GM19468 (cell line): ENCODE results near the gene TRMT61A.
"Not testable (repeated sequence)": the region's sequence is repeated elsewhere in the genome, so short reads cannot be mapped to it uniquely, and the experiment has no call there.

ENCODE experiments used
- ATAC-seq: cut with Tn5 transposase; IDR thresholded peaks from one replicate; pipeline ENCODE4 v1.9.1; 2021; ENCODE audit warnings: mild to moderate bottlenecking, moderate library complexity, moderate number of reproducible peaks; ENCODE audit not compliant: unreplicated experiment; ENCODE audit errors: extremely low read depth

The TRMT61A gene

DNA sequence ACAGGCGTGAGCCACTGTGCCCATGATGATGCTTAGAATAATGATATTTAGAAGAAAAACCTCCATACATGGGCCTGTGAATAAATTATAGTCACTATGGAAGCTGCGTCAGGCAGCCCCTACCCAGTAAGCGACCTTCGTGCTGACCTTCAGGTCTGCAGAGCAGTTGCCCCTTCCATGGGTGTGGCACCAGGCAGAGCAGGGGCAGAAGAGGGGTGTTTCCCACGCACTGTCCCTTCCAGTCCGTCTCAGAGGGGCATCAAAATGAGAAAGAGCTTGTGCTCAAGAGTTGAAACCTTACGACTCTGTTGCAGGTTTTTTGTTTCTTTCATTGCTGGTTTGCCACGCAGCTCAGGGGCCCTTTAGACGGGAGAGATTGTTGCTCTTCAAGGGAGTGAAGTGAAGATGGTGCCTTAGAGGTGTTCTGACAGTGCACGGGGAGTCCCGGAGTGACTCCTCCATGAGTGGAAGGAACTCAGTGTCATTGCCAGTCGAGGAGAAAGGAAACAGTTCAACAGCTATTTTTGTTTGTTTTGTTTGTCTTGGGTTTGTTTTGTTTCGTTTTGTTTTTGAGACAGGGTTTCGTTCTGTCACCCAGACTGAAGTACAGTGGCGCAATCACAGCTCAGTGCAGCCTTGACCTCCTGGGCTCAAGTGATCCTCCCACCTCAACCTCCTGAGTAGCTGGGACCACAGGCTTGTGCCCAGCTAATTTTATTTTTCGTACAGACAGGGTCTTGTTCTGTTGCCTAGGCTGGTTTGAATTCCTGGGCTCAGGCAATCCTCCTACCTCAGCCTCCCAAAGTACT lies 20.3 kb upstream of the TRMT61A start:
- ATAC-seq = no peak

DNA sequence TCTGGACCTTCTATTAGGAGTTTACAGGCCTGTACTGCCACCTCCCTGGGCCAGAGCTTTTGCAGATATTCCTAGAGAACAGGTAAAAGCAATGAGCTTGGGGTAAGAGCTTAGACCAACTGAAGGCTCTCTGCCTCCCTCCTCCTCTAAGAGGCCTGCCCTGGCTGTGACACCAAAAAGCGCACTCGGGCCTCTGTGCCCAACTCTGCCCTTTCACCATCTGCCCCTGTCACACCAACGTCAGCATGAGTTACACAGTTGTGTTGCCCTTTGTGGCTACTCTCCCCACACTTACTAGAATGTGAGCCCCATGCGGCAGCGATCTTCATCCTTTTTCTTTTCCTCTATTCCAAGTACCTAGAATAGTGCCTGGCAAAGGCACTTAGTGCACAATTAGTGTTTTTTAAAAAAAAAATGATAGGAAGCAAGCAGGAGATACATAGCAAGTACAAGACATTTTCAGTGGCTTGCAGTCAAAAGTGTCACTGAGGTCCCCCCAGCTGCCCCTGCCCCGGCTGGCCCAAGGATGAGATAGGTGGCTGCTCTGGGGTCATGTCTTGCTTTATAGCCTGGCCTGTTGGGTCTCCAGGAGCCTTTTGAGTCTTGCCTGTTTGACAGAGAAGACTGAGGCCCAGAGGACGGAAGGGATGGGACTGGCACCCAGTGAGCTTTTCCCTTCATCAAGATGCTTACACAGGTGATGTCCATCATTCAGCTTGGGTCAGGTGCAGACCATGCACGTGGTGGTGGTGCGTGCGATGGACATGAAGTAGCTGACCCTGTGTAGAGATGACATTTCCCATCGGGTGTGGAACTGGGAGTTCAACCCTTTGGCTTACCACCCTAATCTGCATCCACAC lies 18.9 kb upstream of the TRMT61A start:
- ATAC-seq = no peak

DNA sequence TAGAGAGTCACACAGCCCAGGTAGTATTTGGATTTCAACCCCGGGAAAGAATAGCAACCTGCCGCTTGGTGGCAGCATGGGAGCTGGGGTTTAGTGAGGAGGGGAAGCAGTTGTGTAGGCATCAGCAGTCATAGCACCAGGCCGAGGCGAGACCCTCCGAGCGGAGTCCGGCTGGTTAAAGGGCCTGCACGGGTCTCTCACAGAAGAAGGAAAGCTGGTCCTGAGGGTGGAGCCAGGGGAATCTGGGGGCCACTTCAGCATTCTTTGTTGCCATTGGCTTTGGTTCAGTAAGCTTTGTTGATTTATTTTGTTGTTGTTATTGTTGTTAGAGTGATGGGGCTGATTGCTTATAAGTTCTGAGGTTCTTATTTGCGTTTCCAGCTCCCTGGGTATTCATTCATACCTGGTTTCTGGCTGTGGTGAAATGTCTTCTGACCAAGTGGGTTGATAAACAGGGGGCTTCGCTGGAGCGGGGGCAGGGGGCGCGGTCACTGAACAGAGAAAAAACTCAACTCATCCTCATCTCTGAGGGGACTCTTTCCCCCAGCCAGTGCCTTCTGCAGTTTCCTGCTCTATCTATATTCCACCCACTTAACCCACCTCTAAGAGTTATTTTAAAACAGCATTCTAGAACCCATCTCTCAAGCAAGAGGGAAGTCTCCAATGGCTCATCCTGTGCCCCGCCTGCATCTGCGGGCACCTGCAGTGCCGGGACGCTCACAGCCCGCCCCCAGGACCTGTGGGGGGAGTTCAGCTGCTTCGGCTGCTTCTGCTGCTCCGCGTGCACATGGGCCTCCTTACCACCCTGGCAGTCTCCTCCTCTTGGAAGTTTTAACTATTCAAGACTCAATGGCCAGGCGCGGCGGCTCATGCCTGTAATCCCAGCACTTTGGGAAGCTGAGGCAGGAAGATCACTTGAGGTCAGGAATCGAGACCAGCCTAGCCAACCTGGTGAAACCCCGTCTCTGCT lies 18.0 kb upstream of the TRMT61A start:
- ATAC-seq = no peak

DNA sequence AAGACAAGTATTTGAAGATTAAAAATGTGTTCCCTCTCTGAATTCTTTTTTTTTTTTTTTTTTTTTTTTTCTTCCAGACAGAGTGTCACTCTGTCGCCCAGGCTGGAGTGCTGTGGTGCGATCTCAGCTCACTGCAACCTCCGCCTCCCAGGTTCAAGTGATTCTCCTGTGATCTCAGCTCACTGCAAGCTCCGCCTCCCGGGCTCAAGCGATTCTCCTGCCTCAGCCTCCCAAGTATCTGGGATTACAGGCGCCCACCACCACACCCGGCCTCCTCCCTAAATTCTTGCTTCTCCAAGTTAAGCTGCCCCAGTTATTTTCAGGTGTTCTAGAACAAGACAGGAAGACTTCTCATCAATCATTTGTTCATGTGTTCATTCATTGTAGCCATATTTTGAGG lies 16.8 kb upstream of the TRMT61A start:
- not testable (repeated sequence) for ATAC-seq

DNA sequence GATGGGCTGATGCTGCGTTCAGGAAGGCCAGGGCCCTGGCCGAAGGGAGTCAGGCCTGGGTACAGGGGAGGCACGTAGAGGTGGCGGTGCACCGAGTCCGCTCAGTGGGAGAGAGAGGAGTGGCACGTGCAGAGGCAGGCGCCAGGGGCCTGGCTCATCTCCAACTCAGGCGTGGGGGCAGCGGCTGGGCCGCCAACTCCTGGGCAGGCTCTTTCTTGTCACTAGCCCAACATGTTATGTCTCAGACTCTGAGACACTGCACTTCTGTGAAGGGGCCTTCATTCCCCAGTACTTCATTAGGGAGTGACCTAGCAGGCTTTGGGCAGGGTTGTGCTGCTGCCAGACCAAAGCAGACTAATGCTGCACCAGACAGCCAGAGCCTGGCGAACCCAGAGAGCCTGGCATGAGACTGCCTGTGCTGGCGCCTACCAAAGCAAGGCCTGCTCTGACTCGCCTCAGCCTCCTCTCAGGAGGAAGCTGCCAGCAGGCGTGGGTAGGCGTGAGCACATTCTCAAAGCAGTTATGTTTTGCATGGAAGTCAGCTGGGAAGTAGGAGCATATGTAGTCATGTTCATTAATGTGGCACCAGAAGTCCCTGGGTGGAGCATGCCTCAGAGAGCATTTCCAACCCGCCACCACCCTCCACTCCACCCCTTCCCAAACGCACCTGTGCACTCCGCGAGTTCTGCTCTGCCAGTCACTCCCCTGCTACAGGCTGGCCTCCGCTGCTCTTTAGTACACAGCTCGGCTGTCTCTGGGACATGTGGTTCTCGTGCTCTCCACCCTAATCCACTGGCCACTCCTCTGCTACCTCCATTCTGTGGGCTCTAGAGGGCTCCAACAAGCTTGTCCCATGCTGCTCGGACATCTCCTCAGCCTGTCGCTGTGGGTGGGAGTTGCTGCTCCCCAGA lies 16.0 kb upstream of the TRMT61A start:
- ATAC-seq = no peak

DNA sequence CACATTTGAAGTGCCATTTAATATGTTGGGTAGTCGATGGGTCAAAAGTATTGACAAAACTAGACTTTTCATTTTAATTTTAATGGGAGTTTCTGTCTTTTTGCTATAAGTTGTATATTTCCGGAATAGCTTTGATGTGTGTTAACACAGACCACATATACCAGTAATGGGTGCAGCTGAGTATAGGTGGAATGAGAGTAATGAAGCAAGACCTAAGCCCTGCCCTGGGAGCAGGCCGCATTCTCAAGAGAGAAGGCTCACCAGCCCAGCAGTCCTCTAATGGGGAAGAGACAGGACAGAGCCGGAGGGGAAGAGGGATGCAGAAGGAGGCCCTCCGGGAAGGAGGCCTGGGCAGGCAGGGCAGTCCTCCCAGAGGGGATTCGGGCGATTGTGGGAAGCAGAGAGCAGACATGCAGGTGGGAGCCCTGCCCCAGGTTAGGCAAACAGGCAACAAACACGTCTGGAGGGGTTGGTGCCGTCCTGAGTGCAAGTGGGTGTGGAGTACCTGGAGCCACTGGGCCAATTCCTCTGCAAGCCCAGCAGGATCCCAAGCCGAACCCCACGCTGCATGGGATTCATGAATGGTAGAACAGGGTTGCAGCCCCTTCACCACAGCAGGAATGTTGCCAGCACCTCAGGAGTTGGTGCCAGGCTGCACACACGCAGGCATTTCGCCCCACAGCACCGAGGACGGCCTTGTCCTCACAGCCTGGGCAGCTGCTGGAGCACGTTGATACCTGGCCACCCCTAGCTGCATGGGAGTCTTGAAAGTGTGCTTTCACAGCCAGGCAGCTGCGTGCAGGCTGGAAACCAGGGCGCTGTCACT lies 14.2 kb upstream of the TRMT61A start:
- ATAC-seq = no peak

DNA sequence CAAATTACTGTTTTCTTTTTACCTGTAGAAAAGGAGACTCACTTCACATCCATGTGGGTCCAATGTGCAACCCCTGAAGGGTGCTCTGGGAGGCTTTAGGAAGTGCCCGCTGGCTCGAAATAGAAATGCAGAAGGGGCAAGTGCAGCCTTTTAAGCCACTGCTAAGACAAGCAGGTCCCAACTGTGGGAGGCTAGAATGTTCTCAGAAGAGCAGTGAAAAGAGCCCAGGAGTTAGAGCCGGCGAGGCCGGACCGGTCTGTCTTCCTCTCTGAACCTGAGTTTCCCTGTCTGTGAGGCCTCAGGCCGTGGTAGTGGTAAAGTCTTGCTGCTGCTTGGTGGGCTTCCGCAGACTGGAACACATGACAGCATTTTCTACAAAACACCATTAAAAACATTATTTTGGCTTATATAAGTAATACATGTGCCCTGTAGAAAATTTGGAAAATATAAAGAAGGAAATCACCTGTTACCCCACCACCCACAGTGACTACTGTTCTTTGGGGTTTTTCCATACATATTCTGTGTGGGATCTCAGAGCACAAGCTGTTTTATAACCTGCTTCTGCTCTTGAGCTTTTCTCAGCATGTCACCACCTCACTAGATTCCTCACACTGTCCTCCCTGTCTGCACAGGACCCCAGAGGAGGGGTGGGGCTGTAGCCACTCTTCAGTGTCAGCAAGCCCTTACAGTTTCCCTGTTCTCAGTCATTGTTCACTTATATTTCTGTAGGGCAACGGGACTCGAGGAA lies 12.4 kb upstream of the TRMT61A start:
- ATAC-seq = no peak

DNA sequence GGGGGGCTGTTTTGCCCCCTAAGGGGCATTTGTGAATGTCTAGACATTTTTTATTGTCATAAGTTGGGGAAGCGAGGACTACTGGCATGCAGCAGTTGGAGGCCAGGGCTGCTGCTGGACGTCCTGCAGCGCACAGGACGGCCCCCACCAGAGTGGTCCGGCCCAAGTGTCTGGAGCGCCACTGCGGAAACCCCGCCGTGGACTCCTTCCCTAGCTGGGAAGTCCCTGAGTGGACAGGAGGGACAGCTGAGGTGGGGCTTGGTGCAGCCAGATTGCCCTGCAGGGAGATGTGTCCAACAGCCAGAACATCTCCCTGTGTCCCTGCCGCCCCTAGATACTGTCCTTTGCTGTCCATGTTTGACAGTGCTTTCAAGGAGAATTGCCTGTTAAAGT lies 11.8 kb upstream of the TRMT61A start:
- no peak for ATAC-seq

DNA sequence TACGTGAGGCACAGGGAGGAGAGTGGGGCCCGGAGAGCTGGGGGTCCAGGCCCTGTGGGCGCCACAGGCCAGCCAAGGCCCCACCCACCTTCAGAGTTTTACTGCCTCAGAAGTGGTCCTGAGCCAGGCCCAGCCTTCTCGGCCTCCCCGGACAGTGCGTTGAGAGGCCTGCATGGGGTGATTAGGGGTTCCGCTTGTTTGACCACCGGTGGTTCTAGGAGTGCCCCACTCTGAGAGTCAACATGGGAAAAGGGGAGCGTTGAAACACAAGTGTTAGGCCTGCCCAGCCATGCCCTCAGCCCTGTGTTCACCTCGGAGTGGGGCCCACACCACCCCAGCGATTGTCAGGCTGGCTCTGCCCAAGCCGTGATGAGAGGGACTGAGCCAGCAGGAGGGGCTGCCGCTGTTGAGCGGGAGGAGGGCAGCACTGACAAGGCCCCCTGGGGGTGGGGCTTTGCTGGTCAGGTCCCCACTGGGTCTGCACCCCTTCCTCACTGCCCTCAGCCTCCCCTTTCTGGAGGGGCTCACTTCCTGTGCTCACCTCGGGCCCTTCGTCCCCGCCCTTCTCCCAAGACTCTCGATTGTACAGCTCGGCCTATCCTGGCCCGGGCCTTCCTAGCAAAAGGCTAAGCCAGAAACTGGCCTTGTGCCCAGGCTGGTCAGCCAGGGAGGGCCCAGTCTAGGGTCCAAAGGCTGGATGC lies 11.1 kb upstream of the TRMT61A start:
- no peak for ATAC-seq

DNA sequence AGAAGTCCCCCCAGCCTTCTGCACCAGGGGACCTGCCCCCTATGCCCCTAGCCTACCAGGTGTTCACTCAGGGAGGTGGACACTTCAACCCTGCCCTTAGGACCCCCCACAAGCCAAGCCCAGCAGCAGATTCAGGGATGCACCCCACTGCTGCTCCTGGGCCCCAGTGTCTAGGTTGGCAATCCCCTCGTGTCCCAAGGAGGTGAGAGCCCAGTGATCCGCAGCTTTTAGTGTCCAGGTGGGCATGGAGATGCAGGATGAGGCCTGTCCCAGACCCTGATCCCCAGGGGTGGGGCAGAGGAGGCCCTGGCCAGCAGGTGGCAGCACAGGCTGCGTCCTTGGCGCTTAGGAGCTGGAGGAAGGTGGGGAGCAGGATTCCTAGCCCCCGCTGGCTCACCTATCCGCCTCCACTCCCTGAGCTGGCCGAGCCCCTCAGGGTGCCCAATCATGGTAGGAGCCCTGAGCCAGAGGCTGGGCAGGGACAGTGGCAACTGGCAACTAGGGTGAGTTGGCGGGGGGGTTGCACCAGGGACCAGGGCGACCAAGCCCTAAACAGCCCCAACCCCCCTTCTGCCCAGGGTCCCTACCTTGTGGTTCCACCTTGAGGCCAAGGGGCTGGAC lies 10.5 kb upstream of the TRMT61A start:
- ATAC-seq = no peak

DNA sequence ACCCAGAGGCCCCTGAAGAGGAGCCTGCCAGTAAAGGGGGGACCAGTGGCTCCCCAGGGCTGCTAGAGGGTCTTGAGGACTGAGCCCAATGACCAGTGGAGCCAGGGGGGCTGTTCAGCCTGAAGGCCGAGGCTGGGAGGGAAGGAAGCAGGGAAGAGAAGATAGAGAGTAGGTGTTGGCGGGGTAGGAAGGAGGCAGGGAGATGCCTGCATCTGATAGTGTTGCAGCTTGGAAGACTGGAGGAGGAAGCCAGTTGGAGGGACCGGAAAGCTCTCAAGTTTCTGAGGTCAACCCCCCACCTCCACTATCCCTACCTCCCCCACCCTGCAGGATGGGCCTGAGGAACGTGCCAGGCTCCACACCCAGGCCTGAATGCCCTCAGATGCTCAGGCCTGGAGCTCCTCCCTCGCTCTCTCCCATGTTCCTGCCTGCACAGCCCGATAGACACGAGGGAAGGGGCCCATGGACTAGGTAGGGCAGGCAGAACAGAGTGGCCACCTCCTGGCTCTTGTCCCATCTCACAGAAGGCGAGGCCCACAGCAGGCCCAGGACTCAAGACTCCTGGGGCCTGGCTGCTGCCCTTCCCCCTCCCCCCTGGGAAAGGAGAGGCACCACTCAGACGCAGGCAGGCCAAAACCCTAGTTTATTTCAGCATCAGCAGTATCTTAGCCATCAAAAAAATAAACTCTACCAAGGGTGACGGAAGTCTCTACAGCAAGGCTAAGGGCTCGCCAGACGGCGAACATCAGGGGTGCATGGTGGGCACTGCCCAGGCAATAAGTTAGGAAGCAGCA lies 9.8 kb upstream of the TRMT61A start:
- no peak for ATAC-seq

DNA sequence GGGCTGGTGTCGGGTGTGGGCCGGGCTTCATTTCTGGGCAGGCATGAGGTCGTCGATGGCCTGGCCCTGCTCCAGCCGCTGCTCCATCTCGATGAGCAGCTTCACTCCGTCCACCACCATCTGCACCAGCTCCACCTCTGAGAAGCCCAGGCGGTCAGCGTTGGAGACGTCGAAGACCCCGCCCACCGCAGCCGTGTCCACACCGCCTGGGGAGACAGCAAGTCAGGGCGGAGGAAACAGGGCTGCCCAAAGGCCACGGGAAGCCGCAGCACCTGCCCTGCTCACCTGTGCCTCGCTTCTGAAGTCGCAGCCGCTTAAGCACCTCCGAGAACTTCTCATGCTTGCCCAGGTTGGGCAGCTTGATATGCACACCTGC lies 9.2 kb upstream of the TRMT61A start:
- ATAC-seq = no peak

DNA sequence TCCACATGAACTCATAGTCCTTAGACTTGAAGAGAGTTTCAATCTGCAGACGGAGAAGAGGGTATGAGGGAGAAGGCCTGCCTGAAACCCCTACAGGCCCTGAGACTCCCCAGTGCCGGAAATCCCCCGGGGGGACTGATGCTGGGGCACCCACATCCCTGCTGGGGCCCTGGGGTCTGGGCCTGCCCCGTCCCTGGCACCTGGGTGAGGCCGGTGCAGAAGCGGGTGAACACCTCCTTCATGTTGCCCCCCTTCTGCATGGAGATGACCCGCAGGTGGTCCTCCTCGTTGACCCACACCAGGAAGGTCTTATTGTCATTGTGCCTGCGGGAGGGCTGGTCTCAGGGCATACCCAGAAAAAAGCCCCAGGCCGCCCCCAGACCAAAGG lies 8.7 kb upstream of the TRMT61A start:
- no peak for ATAC-seq

DNA sequence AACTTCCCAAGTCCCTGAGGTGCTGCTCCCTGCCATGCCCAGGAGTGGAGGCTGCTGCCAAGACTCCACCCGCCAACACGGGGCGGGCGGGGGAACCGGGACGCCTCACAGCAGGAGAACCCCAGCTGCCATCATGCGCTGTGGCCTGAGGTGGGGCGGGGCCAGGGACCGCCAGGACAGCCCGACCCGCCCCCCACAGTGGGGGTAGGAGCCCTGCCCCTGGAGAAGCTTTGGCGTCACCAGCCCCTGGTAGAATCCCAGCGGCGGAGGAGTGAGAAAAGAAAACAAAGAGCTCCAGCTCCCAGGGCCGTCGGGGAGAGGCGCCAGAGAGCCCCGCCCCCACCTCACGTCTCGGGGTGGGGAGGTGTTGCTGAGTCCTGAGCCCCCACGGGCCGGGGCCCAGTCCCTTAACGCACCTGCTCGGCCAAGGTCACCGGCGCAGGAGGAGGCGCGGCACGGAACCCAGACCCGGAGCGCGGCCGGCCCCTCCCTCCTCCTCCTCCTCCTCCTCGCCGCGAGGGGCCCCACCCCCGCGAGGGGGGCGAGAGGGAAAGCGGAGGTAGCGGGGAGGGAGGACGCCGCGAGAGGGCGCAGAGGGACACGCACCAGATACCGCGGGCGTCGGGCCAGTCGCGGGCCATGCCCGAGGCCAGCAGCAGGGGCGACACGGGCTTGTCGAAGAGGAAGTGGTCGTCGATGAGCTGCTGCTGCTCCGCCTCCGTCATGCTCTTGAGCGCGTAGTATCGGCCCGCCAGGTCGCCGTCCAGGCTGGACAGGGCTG lies 8.1 kb upstream of the TRMT61A start:
- ATAC-seq = no peak

DNA sequence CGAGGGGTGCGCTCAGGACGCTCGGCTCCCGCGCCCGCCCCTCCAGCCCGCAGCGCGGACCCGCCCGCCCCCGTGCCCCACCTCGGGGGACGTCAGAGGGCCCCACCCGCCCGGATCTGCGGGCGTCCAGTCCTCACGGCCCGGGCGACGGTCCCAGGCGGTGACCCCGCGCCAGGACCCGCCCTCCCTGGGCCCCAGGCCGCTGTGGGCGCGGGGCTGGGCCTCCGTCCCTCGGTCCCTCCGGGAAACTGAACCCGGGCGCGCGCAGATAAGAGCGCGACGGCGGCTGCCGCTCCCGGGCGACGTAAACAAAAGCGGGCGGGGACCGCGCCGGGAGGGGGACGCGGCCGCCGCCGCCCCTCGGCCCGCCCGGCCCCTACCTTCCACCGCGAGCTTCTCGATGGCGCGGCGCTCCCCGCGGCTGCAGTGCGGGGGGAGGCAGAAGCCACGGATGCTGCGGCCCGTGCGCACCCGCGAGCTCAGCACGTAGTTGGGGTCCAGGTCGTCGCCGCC lies 7.5 kb upstream of the TRMT61A start:
- ATAC-seq = no peak
